ENCODE results near the gene PCDHGA1. TPM values are rescaled to one million over a fixed set of nuclear protein-coding genes. Genes with fewer than 3 reads are reported as not detected.
A peak's percentile ranks its signal among the peaks of the same experiment; 100 is the strongest.

The PCDHGA1 gene
- total RNA-seq, 5 donors from 2014 or later (not counting 1 experiment from before 2014, with no cell fraction given): 0.16 to 0.38 (median 0.31) TPM; not detected in 1

DNA sequence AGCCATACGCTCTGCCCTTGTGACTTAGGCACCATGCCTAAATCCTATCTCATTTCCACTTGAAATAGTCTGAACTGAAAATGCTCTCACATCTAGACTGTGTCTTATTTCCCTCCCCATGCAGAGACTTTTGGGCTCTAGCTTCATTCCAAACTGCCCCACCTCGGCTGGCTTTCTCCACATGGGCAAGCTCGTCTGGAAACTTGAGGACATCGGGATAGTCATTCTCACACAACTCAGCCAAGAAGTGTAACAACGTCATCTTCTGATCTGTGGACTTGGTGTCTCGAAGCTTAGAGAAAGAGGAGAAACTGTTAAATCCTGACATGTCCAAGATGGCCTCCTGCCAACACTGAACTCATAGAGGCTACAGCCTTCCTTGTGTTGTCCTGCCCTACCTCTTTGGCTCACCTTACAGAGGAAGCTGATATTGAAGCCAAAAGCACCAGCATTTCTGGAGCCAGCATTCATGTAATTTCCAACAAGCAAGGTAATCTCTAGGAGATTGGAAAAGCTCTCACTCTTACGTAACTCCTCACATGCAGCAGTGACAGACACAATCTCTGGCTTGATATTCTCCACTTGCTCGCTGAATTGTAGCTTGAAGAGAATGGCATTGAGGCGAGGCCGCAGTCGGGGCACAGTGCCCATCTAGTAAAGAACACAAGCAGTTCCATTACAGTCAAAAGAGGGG, 198.1 kb downstream of the PCDHGA1 start:
- H3K27me3 Mint-ChIP-seq: no peaks in the 10 kb centered on the region

GRCh38 chr5:141529002-141529401, 198.7 kb downstream of the PCDHGA1 start:
- Mint-ChIP-seq H3K9me3 (no peaks in the 10 kb centered on the region), H3K27me3 (no peaks in the 10 kb centered on the region), H3K36me3 (peaks cover 33% of the 10 kb centered on the region), H3K4me1 (peaks cover 16 to 19% (median 18%) of the 10 kb centered on the region in 3 donors), H3K27ac (no peak overlapping the region), H3K4me3 (no peak overlapping the region)
- WGBS (ENCODE audit: insufficient coverage): 100% methylated on average over 1 of the region's 5 CpGs
- Histone ChIP-seq H3K27ac (ENCODE audit: low read length) (no peak overlapping the region), H3K4me3 (ENCODE audit: control insufficient read depth in 1 of 2, extremely low read depth in 1 of 2, low read length in 1 of 2) (no peak overlapping the region), H3K27me3 (replicated peaks in 1 of 2; ENCODE audit: control insufficient read depth in 2 of 2, extremely low read depth in 1 of 2, insufficient read depth in 2 of 2, low read length in 1 of 2) (no peaks in the 10 kb centered on the region), H3K9me3 (no peaks in the 10 kb centered on the region), H3K36me3 (ENCODE audit: control insufficient read depth in 2 of 2, extremely low read depth in 1 of 2, insufficient read depth in 1 of 2, low read length in 1 of 2) (peaks cover 17 to 98% of the 10 kb centered on the region in 2 donors), H3K4me1 (ENCODE audit: control insufficient read depth in 1 of 2, extremely low read depth in 1 of 2, insufficient read depth in 2 of 2, low read length in 2 of 2) (no peaks in the 10 kb centered on the region)
- DNase-seq (no peak), ATAC-seq (replicated peaks in 1 of 4) (no peak)
- POLR2A ChIA-PET: interaction anchor here in 1 of 2 donors (0.6 kb wide), 1 partner anchor 13 kb away, joined by 3 read pairs; no protein-coding TSS in a partner anchor
- CTCF ChIA-PET: interaction anchor here in 1 of 2 donors (1.6 kb wide), 1 partner anchor 35 kb away, joined by 5 read pairs; no protein-coding TSS in a partner anchor

More for the DNA sequence above, 198.1 kb downstream of the PCDHGA1 start:
- H3K4me3 Mint-ChIP-seq: no peak overlapping the region
- H3K36me3 Mint-ChIP-seq: peaks cover 34% of the 10 kb centered on the region
- Histone ChIP-seq H3K27ac (ENCODE audit: low read length) (no peak overlapping the region), H3K4me1 (ENCODE audit: control insufficient read depth in 1 of 2, extremely low read depth in 1 of 2, insufficient read depth in 2 of 2, low read length in 2 of 2) (no peaks in the 10 kb centered on the region), H3K4me3 (ENCODE audit: control insufficient read depth in 1 of 2, extremely low read depth in 1 of 2, low read length in 1 of 2) (no peak overlapping the region), H3K27me3 (replicated peaks in 1 of 2; ENCODE audit: control insufficient read depth in 2 of 2, extremely low read depth in 1 of 2, insufficient read depth in 2 of 2, low read length in 1 of 2) (no peaks in the 10 kb centered on the region), H3K36me3 (ENCODE audit: control insufficient read depth in 2 of 2, extremely low read depth in 1 of 2, insufficient read depth in 1 of 2, low read length in 1 of 2) (peaks cover 16 to 98% of the 10 kb centered on the region in 2 donors), H3K9me3 (no peaks in the 10 kb centered on the region)
- H3K9me3 Mint-ChIP-seq: no peaks in the 10 kb centered on the region
- H3K27ac Mint-ChIP-seq: peak overlapping the region in 1 of 2 donors; percentile 18
- DNase-seq (no peak), ATAC-seq (replicated peaks in 1 of 4) (no peak)
- peaks cover 16 to 18% (median 18%) of the 10 kb centered on the region in 3 donors for H3K4me1 Mint-ChIP-seq
- CTCF ChIA-PET: interaction anchor here (0.6 to 1.6 kb wide), 4 partner anchors 18 to 208 kb away, joined by 4 to 5 read pairs (median 4); partner anchors contain the start of gene TAF7 (in 1 of the 2)
- POLR2A ChIA-PET: interaction anchor here (0.5 to 0.6 kb wide), 2 partner anchors 13 to 14 kb away, joined by 3 read pairs; no protein-coding TSS in a partner anchor
- 100% methylated on average over 5 of the region's 11 CpGs for WGBS (ENCODE audit: insufficient coverage)

DNA sequence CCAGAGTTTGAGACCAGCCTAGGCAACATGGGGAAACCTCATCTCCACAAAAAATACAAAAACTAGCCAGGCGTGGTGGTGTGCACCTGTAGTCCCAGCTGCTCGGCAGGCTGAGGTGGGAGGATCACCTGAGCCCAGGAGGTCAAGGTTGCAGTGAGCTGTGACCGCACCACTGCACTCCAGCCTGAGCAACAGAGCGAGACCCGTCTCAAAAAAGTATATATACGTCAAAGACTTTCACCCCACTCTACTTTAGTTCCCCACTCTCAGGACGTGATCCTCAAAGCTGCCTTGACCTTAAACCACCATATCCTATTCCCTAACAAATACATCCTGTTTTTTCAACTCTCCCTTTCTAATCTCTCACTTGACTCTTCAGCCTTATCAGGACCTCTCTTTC, 199.6 kb downstream of the PCDHGA1 start:
- Mint-ChIP-seq H3K27ac (no peak overlapping the region), H3K9me3 (no peaks in the 10 kb centered on the region), H3K27me3 (no peaks in the 10 kb centered on the region), H3K4me1 (peaks cover 11 to 15% (median 13%) of the 10 kb centered on the region in 3 donors), H3K36me3 (peaks cover 33% of the 10 kb centered on the region), H3K4me3 (no peak overlapping the region)
- peaks cover 10 to 97% of the 10 kb centered on the region in 2 donors for H3K36me3 ChIP-seq (ENCODE audit: control insufficient read depth in 2 of 2, extremely low read depth in 1 of 2, insufficient read depth in 1 of 2, low read length in 1 of 2)
- DNase-seq: no peak
- H3K27ac ChIP-seq (ENCODE audit: low read length): no peak overlapping the region
- no peak for ATAC-seq (replicated peaks in 1 of 4)
- H3K27me3 ChIP-seq (replicated peaks in 1 of 2; ENCODE audit: control insufficient read depth in 2 of 2, extremely low read depth in 1 of 2, insufficient read depth in 2 of 2, low read length in 1 of 2): no peaks in the 10 kb centered on the region
- ChIA-PET CTCF (no interaction called here), POLR2A (no interaction called here)
- H3K9me3 ChIP-seq: no peaks in the 10 kb centered on the region
- no peaks in the 10 kb centered on the region for H3K4me1 ChIP-seq (ENCODE audit: control insufficient read depth in 1 of 2, extremely low read depth in 1 of 2, insufficient read depth in 2 of 2, low read length in 2 of 2)
- no peak overlapping the region for H3K4me3 ChIP-seq (ENCODE audit: control insufficient read depth in 1 of 2, extremely low read depth in 1 of 2, low read length in 1 of 2)
- 97% methylated on average over 7 of the region's 7 CpGs for WGBS (ENCODE audit: insufficient coverage)

GRCh38 chr5:141532726-141533125, 202.4 kb downstream of the PCDHGA1 start:
- peaks cover 24% of the 10 kb centered on the region for H3K36me3 Mint-ChIP-seq
- H3K27ac Mint-ChIP-seq: no peak overlapping the region
- peaks cover 8 to 13% (median 12%) of the 10 kb centered on the region in 3 donors for H3K4me1 Mint-ChIP-seq
- H3K9me3 ChIP-seq: no peaks in the 10 kb centered on the region
- no peak overlapping the region for H3K27ac ChIP-seq (ENCODE audit: low read length)
- H3K4me1 ChIP-seq (ENCODE audit: control insufficient read depth in 1 of 2, extremely low read depth in 1 of 2, insufficient read depth in 2 of 2, low read length in 2 of 2): no peaks in the 10 kb centered on the region
- H3K27me3 ChIP-seq (replicated peaks in 1 of 2; ENCODE audit: control insufficient read depth in 2 of 2, extremely low read depth in 1 of 2, insufficient read depth in 2 of 2, low read length in 1 of 2): no peaks in the 10 kb centered on the region
- no peak overlapping the region for H3K4me3 ChIP-seq (ENCODE audit: control insufficient read depth in 1 of 2, extremely low read depth in 1 of 2, low read length in 1 of 2)
- DNase-seq (no peak), ATAC-seq (replicated peaks in 1 of 4) (no peak)
- H3K4me3 Mint-ChIP-seq: no peak overlapping the region
- no peaks in the 10 kb centered on the region for H3K9me3 Mint-ChIP-seq
- H3K27me3 Mint-ChIP-seq: no peaks in the 10 kb centered on the region
- peaks cover 10 to 72% of the 10 kb centered on the region in 2 donors for H3K36me3 ChIP-seq (ENCODE audit: control insufficient read depth in 2 of 2, extremely low read depth in 1 of 2, insufficient read depth in 1 of 2, low read length in 1 of 2)
- ChIA-PET CTCF (interaction anchor here in 1 of 2 donors (2.8 kb wide), 1 partner anchor 9 kb away, joined by 10 read pairs; no protein-coding TSS in a partner anchor), POLR2A (no interaction called here)
- WGBS (ENCODE audit: insufficient coverage): no CpG with 5 or more reads among the region's 1 CpG

DNA sequence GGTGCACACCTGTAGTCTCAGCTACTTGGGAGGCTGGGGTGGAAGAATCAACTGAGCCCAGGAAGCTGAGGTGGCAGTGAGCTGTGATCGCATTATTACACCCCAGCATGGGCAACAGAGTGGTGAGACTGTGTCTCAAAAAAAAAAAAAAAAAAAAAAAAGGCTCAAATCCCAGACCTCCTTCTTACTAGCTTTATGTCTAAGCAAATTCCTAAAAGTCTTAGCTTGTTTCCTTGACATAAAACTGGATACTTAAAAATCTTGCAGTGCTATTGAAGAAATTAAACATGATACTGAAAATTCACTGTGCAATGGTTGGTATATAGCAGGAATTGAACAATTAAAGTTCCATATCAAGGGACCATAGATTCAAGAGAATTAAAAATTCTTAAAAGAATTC, 203.6 kb downstream of the PCDHGA1 start:
- Mint-ChIP-seq H3K27ac (peak overlapping the region in 1 of 2 donors; percentile 63), H3K36me3 (peaks cover 24% of the 10 kb centered on the region), H3K9me3 (no peaks in the 10 kb centered on the region), H3K4me3 (no peak overlapping the region), H3K27me3 (no peaks in the 10 kb centered on the region), H3K4me1 (peaks cover 8 to 13% (median 12%) of the 10 kb centered on the region in 3 donors)
- H3K36me3 ChIP-seq (ENCODE audit: control insufficient read depth in 2 of 2, extremely low read depth in 1 of 2, insufficient read depth in 1 of 2, low read length in 1 of 2): peaks cover 10 to 64% of the 10 kb centered on the region in 2 donors
- no peak overlapping the region for H3K4me3 ChIP-seq (ENCODE audit: control insufficient read depth in 1 of 2, extremely low read depth in 1 of 2, low read length in 1 of 2)
- H3K4me1 ChIP-seq (ENCODE audit: control insufficient read depth in 1 of 2, extremely low read depth in 1 of 2, insufficient read depth in 2 of 2, low read length in 2 of 2): no peaks in the 10 kb centered on the region
- ChIA-PET POLR2A (no interaction called here), CTCF (interaction anchor here (0.7 to 2.8 kb wide), 4 partner anchors 10 to 203 kb away, joined by 3 to 10 read pairs (median 6); partner anchors contain the start of gene PCDHGA1 (in 1 of the 2))
- no CpG with 5 or more reads among the region's 1 CpG for WGBS (ENCODE audit: insufficient coverage)
- no peak overlapping the region for H3K27ac ChIP-seq (ENCODE audit: low read length)
- no peaks in the 10 kb centered on the region for H3K27me3 ChIP-seq (replicated peaks in 1 of 2; ENCODE audit: control insufficient read depth in 2 of 2, extremely low read depth in 1 of 2, insufficient read depth in 2 of 2, low read length in 1 of 2)
- DNase-seq: no peak
- ATAC-seq (replicated peaks in 1 of 4): no peak
- no peaks in the 10 kb centered on the region for H3K9me3 ChIP-seq

DNA sequence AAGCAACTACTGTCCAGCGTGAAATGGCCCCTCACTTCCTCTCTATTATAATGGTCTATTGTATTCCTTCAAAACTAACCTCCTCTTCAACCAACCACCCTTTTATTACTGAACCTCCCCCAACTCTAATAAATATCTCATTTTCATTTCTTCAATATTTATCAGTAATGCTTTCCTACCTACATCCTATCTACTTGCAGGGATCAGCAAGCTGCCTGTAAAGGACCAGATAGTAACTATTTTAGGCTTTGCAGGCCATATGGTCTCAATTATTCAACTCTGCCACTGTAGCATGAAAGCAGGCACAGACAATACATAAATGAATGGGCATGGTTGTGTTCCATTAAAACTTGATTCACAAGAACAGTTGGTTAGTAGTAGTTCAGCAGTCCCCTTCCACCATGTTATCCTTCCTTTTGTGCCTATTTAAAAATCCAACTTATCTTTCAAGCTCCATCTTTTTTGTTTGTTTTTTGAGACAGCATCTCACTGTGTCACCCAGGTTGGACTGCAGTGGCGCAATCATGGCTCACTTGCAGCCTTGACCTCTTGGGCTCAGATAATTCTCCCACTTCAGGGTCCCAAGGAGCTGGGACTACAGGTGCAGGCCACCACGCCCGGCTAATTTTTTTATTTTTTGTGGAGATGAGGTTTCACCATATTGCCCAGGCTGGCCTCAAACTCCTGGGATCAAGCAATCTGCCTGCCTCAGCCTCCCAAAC, 204.3 kb downstream of the PCDHGA1 start:
- POLR2A ChIA-PET: no interaction called here
- H3K4me3 Mint-ChIP-seq: no peak overlapping the region
- H3K27ac Mint-ChIP-seq: peak overlapping the region in 1 of 2 donors; percentile 63
- H3K27me3 Mint-ChIP-seq: no peaks in the 10 kb centered on the region
- peaks cover 8 to 15% (median 12%) of the 10 kb centered on the region in 3 donors for H3K4me1 Mint-ChIP-seq
- Histone ChIP-seq H3K4me1 (ENCODE audit: control insufficient read depth in 1 of 2, extremely low read depth in 1 of 2, insufficient read depth in 2 of 2, low read length in 2 of 2) (no peaks in the 10 kb centered on the region), H3K9me3 (no peaks in the 10 kb centered on the region), H3K27ac (ENCODE audit: low read length) (no peak overlapping the region), H3K4me3 (ENCODE audit: control insufficient read depth in 1 of 2, extremely low read depth in 1 of 2, low read length in 1 of 2) (no peak overlapping the region), H3K27me3 (replicated peaks in 1 of 2; ENCODE audit: control insufficient read depth in 2 of 2, extremely low read depth in 1 of 2, insufficient read depth in 2 of 2, low read length in 1 of 2) (no peaks in the 10 kb centered on the region), H3K36me3 (ENCODE audit: control insufficient read depth in 2 of 2, extremely low read depth in 1 of 2, insufficient read depth in 1 of 2, low read length in 1 of 2) (peaks cover 9 to 57% of the 10 kb centered on the region in 2 donors)
- DNase-seq: no peak
- H3K36me3 Mint-ChIP-seq: peaks cover 27% of the 10 kb centered on the region
- no peak for ATAC-seq (replicated peaks in 1 of 4)
- CTCF ChIA-PET: interaction anchor here in 1 of 2 donors (0.7 to 2.8 kb wide), 2 partner anchors 11 to 116 kb away, joined by 8 to 10 read pairs; no protein-coding TSS in a partner anchor
- WGBS (ENCODE audit: insufficient coverage): 100% methylated on average over 2 of the region's 4 CpGs
- no peaks in the 10 kb centered on the region for H3K9me3 Mint-ChIP-seq

Measured in T-cell (primary cell).